Activated naive CD4-positive, alpha-beta T cell treated with anti-CD3 and anti-CD28 coated beads, Interleukin-2, amount 50 U/mL, for 24 hours (primary cell): Measurements from ENCODE around the gene UTP25.

Experiments used
- H3K27ac Mint-ChIP-seq: one replicate; pipeline ENCODE4 v1.8.0; 2021; ENCODE audit warnings: mild to moderate bottlenecking, mixed read lengths
- H3K27me3 Mint-ChIP-seq: one replicate; pipeline ENCODE4 v1.8.0; 2021; ENCODE audit warnings: mixed read lengths
- H3K36me3 Mint-ChIP-seq: one replicate; pipeline ENCODE4 v1.8.0; 2021; ENCODE audit warnings: mixed read lengths
- H3K4me1 Mint-ChIP-seq: one replicate; pipeline ENCODE4 v1.8.0; 2021; ENCODE audit warnings: mixed read lengths
- H3K4me3 Mint-ChIP-seq: one replicate; pipeline ENCODE4 v1.8.0; 2021; ENCODE audit warnings: mild to moderate bottlenecking, mixed read lengths
- H3K9me3 Mint-ChIP-seq: one replicate; pipeline ENCODE4 v1.8.0; 2021; ENCODE audit warnings: mixed read lengths

UTP25 gene

GRCh38 chr1:209849388-209849787 lies 21.6 kb downstream of the UTP25 start:
- Mint-ChIP-seq H3K4me3 (no peak overlapping the region), H3K27ac (no peak overlapping the region), H3K36me3 (peaks cover 9% of the 10 kb centered on the region), H3K9me3 (no peaks in the 10 kb centered on the region), H3K27me3 (no peaks in the 10 kb centered on the region), H3K4me1 (peaks cover 17% of the 10 kb centered on the region)

GRCh38 chr1:209850342-209850979 lies 22.7 kb downstream of the UTP25 start:
- Mint-ChIP-seq H3K36me3 (peaks cover 9% of the 10 kb centered on the region), H3K4me3 (no peak overlapping the region), H3K27me3 (no peaks in the 10 kb centered on the region), H3K4me1 (peaks cover 25% of the 10 kb centered on the region), H3K27ac (peak overlapping the region; percentile 4), H3K9me3 (no peaks in the 10 kb centered on the region)

- Mint-ChIP-seq H3K27ac (no peak overlapping the region), H3K36me3 (peaks cover 3% of the 10 kb centered on the region), H3K4me3 (no peak overlapping the region)
Measured at GRCh38 chr1:209853676-209854075, 25.9 kb downstream of the UTP25 start.

GRCh38 chr1:209854196-209854595 lies 26.4 kb downstream of the UTP25 start:
- H3K27ac Mint-ChIP-seq: peak overlapping the region; percentile 72
- H3K9me3 Mint-ChIP-seq: no peaks in the 10 kb centered on the region
- H3K27me3 Mint-ChIP-seq: no peaks in the 10 kb centered on the region
- peaks cover 9% of the 10 kb centered on the region for H3K4me1 Mint-ChIP-seq
- H3K36me3 Mint-ChIP-seq: peaks cover 3% of the 10 kb centered on the region
- no peak overlapping the region for H3K4me3 Mint-ChIP-seq

More at GRCh38 chr1:209853676-209854075, 25.9 kb downstream of the UTP25 start:
- H3K9me3 Mint-ChIP-seq: no peaks in the 10 kb centered on the region
- H3K4me1 Mint-ChIP-seq: peaks cover 9% of the 10 kb centered on the region
- H3K27me3 Mint-ChIP-seq: no peaks in the 10 kb centered on the region

GRCh38 chr1:209855006-209855405 lies 27.2 kb downstream of the UTP25 start:
- Mint-ChIP-seq H3K9me3 (no peaks in the 10 kb centered on the region), H3K36me3 (peaks cover 3% of the 10 kb centered on the region), H3K27ac (peak overlapping the region; percentile 82), H3K4me1 (peaks cover 9% of the 10 kb centered on the region), H3K4me3 (no peak overlapping the region), H3K27me3 (no peaks in the 10 kb centered on the region)

GRCh38 chr1:209855623-209856022 lies 27.9 kb downstream of the UTP25 start:
- no peaks in the 10 kb centered on the region for H3K27me3 Mint-ChIP-seq
- H3K27ac Mint-ChIP-seq: peak overlapping the region; percentile 82
- peaks cover 3% of the 10 kb centered on the region for H3K36me3 Mint-ChIP-seq
- peaks cover 9% of the 10 kb centered on the region for H3K4me1 Mint-ChIP-seq
- no peak overlapping the region for H3K4me3 Mint-ChIP-seq
- no peaks in the 10 kb centered on the region for H3K9me3 Mint-ChIP-seq

GRCh38 chr1:209858561-209859103 lies 30.9 kb downstream of the UTP25 start:
- no peaks in the 10 kb centered on the region for H3K27me3 Mint-ChIP-seq
- H3K9me3 Mint-ChIP-seq: no peaks in the 10 kb centered on the region
- H3K27ac Mint-ChIP-seq: no peak overlapping the region
- peaks cover 9% of the 10 kb centered on the region for H3K4me1 Mint-ChIP-seq
- peaks cover 2% of the 10 kb centered on the region for H3K36me3 Mint-ChIP-seq
- no peak overlapping the region for H3K4me3 Mint-ChIP-seq

GRCh38 chr1:209860293-209860881 lies 32.6 kb downstream of the UTP25 start:
- Mint-ChIP-seq H3K9me3 (no peaks in the 10 kb centered on the region), H3K4me1 (no peaks in the 10 kb centered on the region), H3K36me3 (no peaks in the 10 kb centered on the region)

GRCh38 chr1:209861242-209861641 lies 33.5 kb downstream of the UTP25 start:
- peaks cover 2% of the 10 kb centered on the region for H3K27me3 Mint-ChIP-seq
- no peaks in the 10 kb centered on the region for H3K4me1 Mint-ChIP-seq
- no peaks in the 10 kb centered on the region for H3K36me3 Mint-ChIP-seq
- H3K9me3 Mint-ChIP-seq: no peaks in the 10 kb centered on the region
- no peak overlapping the region for H3K4me3 Mint-ChIP-seq
- H3K27ac Mint-ChIP-seq: no peak overlapping the region

More at GRCh38 chr1:209860293-209860881, 32.6 kb downstream of the UTP25 start:
- Mint-ChIP-seq H3K4me3 (no peak overlapping the region), H3K27ac (no peak overlapping the region), H3K27me3 (no peaks in the 10 kb centered on the region)

GRCh38 chr1:209862391-209863356 lies 34.9 kb downstream of the UTP25 start:
- H3K27ac Mint-ChIP-seq: no peak overlapping the region
- H3K4me1 Mint-ChIP-seq: no peaks in the 10 kb centered on the region
- no peak overlapping the region for H3K4me3 Mint-ChIP-seq
- no peaks in the 10 kb centered on the region for H3K36me3 Mint-ChIP-seq
- H3K27me3 Mint-ChIP-seq: peaks cover 5% of the 10 kb centered on the region
- H3K9me3 Mint-ChIP-seq: no peaks in the 10 kb centered on the region

GRCh38 chr1:209863766-209864485 lies 36.2 kb downstream of the UTP25 start:
- Mint-ChIP-seq H3K4me3 (no peak overlapping the region), H3K9me3 (no peaks in the 10 kb centered on the region), H3K27me3 (peaks cover 6% of the 10 kb centered on the region), H3K36me3 (no peaks in the 10 kb centered on the region), H3K27ac (no peak overlapping the region), H3K4me1 (no peaks in the 10 kb centered on the region)

- Mint-ChIP-seq H3K9me3 (no peaks in the 10 kb centered on the region), H3K27ac (no peak overlapping the region), H3K4me1 (no peaks in the 10 kb centered on the region), H3K36me3 (no peaks in the 10 kb centered on the region), H3K27me3 (peaks cover 10% of the 10 kb centered on the region), H3K4me3 (no peak overlapping the region)
Measured at GRCh38 chr1:209866201-209866600, 38.4 kb downstream of the UTP25 start.

GRCh38 chr1:209869291-209870149 lies 41.7 kb downstream of the UTP25 start:
- peaks cover 24% of the 10 kb centered on the region for H3K27me3 Mint-ChIP-seq
- H3K27ac Mint-ChIP-seq: no peak overlapping the region
- no peaks in the 10 kb centered on the region for H3K4me1 Mint-ChIP-seq
- H3K4me3 Mint-ChIP-seq: no peak overlapping the region
- no peaks in the 10 kb centered on the region for H3K9me3 Mint-ChIP-seq
- no peaks in the 10 kb centered on the region for H3K36me3 Mint-ChIP-seq

- H3K4me3 Mint-ChIP-seq: no peak overlapping the region
- no peaks in the 10 kb centered on the region for H3K36me3 Mint-ChIP-seq
- peaks cover 24% of the 10 kb centered on the region for H3K27me3 Mint-ChIP-seq
- no peaks in the 10 kb centered on the region for H3K9me3 Mint-ChIP-seq
- H3K4me1 Mint-ChIP-seq: no peaks in the 10 kb centered on the region
- no peak overlapping the region for H3K27ac Mint-ChIP-seq
Measured at GRCh38 chr1:209870151-209870831, 42.5 kb downstream of the UTP25 start.
